ENCODE results near the gene OLA1. TPM values are rescaled to one million over a fixed set of nuclear protein-coding genes. Genes with fewer than 3 reads are reported as not detected.

The OLA1 gene
- total RNA-seq, 1 experiment from 2014 or later = 110 TPM

DNA sequence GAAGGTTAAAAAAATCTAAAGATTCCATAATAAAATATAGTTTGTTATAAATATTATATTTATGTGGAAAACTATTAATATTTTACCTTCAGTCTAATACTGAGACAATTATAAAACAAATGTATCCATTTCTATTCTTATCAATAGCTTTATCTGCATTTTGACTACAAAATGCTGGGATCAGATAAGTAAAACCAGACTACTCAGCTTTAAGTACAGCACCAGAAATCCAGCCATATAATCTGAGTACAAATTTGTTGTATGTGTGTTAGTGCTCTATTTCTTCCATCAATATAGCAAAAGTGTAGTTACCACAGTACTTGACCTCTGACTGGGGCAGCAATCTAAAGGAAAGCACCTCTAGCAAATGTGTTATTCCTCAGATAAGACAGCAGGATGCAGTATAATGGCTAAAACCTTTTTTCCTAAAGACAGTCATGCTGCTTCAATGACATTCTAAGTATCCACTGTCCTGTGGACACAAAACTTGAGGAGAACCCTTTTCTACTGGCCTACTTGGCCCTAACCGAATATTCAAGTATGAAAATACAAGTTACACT lies 68.1 kb downstream of the OLA1 start:
- DNase-seq (ENCODE audit: low read depth) = peak; percentile 19

DNA sequence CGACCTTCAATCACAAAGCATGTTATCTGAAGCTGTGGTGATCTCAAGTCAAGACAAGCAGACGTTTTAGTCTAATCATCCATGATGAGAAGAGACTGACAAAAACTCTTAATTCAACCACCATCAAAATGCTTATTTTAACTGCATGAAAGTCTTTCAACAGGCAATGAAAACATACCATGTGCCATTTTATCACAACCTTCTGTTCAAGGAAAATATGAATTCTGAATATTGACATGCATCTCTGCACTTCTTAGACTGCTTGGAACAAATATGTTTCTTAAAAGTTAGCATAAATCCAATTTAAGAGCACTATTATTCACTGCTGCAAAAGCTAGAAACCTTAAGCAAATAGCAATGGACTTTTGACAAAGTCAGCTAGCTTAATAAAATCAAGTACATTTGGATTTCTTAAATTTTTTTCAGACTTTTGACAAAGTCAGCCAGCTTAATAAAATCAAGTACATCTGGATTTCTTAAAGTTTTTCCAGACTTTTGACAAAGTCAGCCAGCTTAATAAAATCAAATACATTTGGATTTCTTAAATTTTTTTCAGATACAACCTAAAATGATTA lies 70.9 kb downstream of the OLA1 start:
- no peak for DNase-seq (ENCODE audit: low read depth)

DNA sequence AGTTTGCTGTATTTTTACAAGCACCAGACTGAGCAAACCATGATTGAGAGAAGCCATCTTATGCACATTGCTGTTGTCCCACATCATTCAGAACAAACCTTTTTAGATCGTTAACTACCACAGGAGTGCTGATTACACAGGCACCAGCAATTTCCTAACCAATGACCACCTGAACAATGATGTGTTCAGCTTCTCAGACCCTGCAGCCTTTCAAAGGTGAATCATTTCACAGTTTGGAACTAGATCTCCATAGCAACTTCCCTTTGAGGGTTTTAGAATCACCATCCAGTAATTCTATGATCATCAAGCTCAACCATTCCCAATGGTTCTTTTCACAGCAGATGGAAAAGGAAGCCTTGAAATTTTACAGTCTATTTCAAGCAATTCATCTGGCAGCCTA lies 71.4 kb downstream of the OLA1 start:
- peak; percentile 92 for DNase-seq (ENCODE audit: low read depth)

DNA sequence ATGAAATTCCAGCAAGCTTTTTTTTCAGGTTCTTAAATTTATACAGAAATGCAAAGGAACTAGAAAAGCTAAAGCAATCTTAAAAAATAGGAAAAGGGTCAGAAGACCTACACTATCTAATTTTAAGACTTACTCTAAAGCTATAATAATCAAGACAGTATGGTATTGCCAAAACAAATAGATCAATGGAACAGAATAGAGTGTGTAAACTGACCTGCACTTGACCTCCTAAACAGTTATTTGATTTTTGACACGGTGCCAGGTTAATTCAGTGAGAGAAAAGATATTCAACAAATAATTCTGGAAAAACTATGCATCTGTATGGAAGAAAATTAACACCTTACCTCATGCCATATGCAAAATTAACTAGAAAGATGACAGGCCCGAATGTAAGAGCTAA lies 73.6 kb downstream of the OLA1 start:
- DNase-seq (ENCODE audit: low read depth) = no peak

DNA sequence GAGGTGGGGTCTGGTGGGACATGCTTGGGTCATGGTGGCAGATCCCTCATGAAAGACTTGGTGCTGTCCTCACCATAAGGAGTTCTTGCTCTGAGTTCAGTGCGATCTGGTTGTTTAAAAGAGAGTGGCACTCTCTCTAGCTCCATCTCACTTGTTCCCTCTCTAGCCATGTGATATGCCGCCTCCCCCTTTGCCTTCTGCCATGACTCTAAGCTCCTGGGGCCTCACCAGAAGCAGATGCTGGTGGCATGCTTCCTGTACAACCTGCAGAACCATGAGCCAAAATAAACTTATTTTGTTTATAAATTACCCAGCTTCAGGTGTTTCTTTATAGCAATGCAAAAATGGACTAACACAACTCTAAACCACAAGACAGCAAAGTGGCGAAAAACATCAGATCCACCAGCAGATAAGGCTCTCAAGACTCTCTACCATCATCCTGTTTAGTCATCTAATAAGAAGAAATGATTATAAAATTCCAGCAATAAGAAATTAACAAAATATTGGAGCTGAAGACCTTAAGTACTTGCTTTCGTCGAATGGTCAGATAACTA lies 75.5 kb downstream of the OLA1 start:
- peak; percentile 54 for DNase-seq (ENCODE audit: low read depth)

DNA sequence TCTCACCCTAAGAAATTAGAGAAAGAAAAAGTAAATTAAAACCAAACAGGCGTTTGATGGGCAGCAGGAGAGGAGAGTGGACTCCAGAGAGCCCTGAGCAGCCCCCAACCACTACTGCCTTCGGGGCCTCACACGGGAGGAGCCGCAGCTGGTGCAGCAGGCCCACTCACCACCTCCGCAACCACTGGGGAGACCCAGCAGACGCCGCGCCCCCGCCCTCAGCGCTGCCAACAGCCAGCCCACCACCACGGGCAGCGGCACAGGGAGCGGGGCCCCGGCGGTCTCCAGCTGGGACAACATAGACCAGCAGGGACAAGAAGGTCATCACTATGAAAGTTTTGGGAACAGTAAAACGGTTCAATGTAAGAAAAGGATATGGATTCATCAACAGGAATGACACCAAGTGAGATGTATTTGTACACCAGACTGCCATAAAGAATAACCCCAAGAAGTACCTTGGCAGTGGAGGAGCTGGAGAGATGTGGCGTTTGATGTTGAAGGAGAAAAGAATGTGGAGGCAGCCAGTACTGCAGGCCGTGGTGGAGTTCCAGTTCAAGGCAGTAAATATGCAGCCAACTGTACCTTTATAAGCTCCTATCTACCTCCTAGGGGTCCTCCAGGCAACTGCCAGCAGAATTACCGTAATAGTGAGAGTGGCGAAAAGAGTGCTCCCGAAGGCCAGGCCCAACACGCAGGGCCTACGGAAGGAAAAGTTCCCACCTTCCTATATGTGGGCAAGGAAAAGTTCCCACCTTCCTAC lies 76.5 kb downstream of the OLA1 start:
- DNase-seq (ENCODE audit: low read depth) = no peak

DNA sequence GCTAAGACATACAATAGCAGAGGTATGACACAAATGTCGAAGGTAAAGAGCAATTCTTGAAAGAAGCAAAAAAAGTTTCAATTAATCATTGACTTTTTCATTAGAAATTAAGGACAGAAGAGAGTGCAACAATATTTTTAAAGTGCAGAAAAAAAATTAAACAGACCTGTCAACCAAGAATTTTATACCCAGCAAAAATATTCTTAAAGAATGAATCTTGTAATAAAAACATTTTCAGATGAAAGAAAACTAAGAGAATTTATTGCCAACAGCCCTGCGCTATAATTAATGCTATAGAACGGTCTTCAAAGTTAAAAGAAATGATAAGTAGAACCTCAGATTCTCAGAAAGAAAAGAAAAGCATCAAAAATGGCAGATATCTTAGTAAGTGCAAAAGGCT lies 79.0 kb downstream of the OLA1 start:
- no peak for DNase-seq (ENCODE audit: low read depth)

DNA sequence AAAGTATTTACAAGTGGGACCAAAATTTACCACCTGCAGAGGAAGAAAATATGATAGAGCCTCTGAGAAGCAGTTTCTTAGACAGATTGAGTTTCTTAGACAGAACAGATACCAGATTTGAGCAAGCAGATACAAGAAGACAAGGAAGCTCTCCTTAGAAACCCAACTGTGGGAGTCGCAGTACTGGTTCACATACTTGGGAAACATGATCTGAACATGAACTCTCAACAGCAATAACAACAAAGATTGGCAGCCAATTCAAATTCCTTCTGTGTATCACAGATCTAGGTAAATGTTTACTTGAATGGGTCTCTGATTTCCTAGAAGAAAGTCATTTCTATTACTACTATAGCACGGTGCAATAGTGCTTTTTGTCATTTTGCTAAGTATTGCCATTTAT lies 82.1 kb downstream of the OLA1 start:
- DNase-seq (ENCODE audit: low read depth) = no peak

DNA sequence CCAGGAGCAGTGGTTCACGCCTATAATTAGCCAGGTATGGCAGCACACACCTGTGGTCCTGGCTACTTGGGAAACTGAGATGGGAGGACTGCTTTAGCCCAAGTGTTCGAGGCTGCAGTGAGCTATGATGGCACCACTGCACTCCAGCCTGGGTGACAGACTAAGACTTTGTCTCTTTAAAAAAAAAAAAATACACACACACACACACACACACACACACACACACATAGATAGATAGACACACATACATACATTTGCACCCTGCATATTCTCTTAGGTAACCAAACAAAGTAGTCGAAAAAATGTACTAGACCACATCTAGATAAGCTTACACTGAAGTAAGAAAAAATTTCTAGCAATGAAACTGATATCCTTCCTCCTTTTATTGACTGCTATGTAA lies 86.8 kb downstream of the OLA1 start:
- DNase-seq (ENCODE audit: low read depth) = no peak

DNA sequence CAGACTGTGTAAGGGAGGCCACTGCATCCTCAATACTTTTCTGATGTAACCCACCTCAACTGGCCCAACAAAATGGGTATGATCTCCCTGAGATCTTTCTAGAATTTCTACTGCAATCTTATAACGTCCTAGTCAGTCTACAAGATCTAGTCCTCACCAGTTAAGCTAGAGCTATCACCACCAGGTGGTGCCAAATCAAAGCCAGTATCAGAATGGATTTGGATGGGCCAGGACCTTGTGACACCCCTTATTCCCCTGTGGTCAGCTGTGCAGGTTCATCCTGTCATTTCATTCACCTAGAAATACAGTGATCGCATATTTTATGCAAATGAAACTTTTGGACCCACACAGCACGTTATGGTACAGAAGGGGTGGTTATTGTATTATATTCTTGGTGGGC lies 90.3 kb downstream of the OLA1 start:
- DNase-seq (ENCODE audit: low read depth) = peak; percentile 59

DNA sequence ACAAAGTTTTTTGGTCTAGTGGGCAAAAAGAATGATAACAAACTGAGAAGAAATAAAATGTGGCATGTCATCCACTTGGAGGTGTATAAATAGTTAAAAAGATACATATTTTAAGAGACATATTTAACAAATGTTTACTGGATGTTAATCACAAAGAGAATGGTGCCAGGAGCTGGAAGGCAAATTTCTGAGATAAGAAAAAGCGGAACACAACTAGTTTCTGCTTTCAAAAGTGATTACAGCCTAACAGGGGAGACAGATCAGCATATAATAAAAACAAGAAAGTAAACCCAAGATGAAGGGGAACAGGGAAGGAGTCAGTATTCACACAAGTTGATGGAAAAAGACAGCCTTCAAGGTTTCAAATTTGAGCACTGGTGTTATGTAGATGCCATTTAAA lies 91.3 kb downstream of the OLA1 start:
- no peak for DNase-seq (ENCODE audit: low read depth)

DNA sequence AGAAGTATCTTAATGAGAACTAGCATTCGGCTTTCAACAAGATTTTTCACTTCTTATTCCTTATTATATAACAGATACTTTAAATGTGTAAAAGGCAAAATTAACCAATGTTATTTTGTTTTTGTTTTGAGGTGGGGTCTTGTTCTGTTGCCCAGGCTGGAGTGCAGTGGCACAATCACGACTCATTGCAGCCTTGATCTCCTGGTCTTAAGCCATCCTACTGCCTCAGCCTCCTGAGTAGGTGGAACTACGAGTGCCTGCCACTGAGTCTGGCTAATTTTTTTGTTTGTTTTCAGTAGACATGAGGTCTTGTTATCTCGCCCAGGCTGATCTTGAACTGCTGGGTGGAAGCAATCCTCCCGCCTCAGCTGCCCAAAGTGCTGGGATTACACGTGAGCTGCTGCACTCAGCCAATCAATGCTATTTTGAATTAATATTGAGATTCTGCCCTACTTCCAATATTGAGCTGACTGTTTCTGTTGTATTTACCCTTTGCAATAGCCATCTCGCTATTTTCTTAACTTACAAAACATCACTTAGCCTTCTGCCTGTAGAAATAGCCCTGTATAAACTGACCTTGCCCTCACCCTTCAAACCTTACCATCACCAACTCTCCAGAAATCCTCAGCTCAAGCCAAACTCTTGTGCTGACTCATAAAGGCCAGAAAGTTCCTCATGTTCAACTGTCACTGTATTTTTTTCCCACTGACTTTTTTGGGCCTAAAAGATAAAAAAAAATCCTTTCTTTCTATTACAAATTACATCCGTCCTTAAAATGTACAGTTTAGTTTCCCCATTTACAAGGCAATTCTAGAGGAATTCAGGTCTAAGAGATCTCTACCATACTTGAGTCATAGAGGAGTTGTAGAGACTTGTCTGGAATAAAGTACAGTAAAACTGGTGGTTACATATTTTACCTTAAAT lies 94.3 kb downstream of the OLA1 start:
- DNase-seq (ENCODE audit: low read depth) = peak; percentile 74

DNA sequence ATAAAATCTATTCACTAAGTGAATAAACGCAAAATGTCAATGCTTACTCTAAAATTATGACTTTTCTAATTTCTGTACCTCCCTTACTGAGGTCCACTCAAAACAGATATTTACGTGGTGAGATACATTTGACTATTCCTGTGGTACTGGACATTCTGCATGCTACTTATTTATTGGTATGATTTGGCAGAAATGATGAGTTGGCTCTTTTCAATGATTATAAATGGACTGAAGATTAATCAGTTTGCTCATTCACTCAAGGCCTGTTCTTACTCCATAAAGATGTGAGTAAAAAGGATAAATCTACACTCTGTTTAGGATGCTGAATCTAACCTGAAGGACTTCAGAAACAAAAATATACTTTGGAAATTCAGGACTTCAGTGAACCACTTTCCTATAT lies 98.8 kb downstream of the OLA1 start:
- no peak for DNase-seq (ENCODE audit: low read depth)

DNA sequence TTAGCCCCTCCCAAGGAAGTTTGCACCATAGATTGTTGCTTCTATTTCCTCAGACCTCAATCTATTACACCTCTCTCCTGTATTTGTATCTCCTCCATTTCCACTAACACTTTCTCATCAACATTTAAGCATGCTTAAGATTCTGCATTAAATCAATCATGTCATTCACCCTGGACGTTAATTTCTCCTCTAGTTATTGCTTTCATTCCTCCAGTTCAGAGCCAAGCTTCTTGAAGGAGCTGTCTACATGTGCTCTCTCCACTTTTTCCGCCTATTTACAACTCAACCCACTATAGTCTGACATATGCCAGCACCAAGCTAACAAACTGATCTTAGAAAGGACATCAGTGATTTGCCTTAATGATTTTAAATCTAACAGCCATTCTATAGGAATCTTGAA lies 99.5 kb downstream of the OLA1 start:
- no peak for DNase-seq (ENCODE audit: low read depth)

DNA sequence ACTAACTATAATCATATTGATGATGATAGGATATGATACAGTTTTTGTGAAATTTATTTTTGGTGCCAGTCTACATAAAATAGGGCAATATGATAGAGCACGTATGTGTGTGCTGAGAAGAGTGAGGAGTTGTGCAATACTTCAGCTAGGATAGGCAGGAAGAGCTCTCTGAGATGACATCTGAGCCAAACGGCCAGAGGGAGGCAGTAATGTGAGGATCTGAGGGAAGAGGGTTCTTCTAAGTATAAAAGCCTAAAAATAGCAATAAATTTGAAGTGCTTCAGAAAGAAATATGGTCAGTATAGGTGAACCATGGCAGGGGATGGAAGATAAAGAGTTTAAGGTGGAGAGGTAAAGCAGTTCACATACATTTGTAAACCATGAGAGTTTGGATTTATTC lies 102.5 kb downstream of the OLA1 start:
- no peak for DNase-seq (ENCODE audit: low read depth)

DNA sequence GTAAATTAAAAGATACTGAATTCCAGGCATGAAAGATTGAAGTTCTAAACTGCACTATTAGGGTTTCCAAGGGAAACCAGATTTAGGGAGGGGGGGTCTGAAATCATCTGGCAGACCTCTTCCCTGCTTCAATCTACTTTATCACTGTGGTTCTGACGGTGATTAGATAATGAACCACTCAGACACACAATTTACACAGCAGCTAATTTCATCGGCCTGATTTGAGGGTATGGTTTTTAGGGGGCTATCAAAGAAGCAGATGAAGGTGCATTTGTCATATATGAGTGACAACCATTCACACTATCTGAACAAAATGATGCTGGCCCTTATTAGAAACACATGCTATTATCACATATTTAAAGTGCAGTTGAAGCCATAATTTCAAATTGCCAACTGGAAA lies 106.0 kb downstream of the OLA1 start:
- DNase-seq (ENCODE audit: low read depth) = no peak

DNA sequence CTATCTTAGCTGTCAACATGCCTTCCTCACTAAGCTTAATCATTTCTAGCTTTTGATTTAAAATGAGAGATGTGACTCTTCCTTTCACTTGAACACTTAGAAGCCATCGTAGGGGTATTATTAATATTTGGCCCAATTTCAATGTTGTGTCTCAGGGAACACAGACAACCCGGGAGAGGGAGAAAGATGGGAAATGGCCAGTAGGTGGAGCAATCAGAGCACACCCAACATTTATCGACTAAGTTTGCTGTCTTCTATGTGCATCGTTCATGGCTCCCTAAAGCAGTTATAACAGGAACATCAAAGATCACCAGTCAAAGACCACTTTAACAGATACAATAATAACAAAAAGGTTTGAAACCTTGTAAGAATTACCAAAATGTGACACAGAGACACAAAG lies 110.2 kb downstream of the OLA1 start:
- no peak for DNase-seq (ENCODE audit: low read depth)

DNA sequence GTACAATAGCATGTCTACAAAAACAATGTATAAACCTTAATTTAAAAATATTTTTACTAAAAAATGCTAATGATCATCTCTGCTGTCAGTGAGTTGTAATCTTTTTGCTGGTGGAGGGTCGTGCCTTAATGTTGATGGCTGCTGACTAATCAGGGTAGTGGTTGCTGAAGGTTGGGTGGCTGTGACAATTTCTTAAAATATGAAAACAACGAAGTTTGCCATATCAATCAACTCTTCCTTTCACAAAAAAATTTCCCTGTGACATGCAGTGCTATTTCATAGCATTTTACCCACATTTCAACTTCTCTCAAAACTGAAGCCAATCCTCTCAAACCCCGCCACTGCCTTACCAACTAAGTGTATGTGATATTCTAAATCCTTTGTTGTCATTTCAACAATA lies 112.4 kb downstream of the OLA1 start:
- no peak for DNase-seq (ENCODE audit: low read depth)

DNA sequence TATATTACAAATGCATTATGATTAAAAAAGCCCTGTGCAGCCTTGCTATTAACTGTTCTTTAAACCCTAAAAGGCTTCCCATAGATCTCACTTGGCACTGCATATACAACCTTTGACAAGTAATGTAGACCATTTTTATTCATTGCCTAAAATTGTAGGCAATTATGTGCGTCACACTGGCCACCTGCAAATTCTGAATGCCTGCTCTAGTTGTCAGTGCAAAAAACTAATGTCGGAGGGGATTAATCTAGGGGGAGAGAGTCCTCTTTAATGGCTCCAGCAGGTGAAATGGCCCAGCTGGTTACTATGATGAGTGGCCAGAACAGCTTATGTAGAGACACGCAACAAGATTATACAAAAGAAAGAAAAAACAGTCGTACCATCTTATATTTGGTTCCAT lies 123.2 kb downstream of the OLA1 start:
- DNase-seq (ENCODE audit: low read depth) = no peak

DNA sequence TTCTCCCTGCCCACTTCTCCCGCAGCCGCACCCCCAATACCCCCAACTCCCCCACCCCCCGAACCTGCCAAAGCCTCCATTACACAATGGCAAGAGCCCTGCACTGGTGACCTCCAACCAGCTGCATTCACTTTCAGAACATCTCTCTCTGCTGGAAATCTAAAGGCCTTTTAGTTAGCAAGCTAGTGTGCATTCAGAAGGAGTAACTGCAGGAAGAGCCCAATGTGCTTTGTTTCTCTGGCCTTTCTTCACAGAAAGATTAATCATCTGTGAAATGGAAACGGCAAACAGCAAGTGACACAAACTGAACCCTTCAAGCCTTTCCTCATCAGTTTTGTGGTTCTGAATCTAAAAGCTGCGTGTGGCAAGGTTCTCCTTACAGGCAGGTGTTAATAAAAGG lies 124.2 kb downstream of the OLA1 start:
- DNase-seq (ENCODE audit: low read depth) = no peak

DNA sequence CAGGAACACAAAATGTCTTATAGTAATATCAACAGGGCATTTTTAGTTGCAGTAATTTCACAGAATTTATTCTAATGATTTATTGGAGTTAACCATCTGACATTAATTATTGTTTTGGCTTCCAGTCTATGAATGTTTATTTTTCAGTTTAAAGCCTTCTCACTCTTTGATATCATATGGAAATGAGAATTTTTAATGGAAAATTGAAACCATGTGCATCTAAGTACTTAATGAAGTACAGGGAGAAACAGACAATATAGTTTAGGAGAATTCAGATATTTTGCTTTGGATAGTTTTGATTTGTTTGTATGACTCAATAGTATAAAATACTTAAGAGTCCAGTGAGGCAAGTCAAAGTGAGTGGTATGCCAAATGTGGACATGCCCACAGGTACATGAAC lies 126.1 kb downstream of the OLA1 start:
- peak; percentile 29 for DNase-seq (ENCODE audit: low read depth)

DNA sequence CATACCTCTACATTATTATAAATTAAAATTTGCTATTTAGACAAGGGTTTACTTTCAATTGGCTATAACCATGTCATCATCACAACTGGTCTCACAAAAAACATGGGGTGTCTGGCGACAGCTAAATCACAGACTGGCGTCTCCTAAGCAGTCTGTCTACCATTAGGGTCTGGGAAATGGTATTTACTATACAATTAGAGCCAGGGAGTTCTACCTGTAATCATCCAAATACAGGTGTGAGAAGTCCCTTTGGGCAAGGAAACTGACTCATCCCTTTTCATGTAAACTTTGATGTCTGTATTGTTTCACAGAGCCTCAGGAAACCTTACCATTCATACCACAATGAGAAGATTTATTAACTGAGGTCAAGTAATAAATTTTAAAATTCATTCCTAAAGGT lies 126.7 kb downstream of the OLA1 start:
- peak; percentile 54 for DNase-seq (ENCODE audit: low read depth)

Measured in M059J (cell line).